Right lobe of liver (tissue), 4 donors: ENCODE measurements around the gene LRMDA.

ENCODE experiments used
- POLR2A ChIP-seq: fragments of 450-650 bp; IDR thresholded peaks from one replicate; pipeline ENCODE4 v1.6.1; 2017; ENCODE audit warnings: antibody characterized with exemption, mild to moderate bottlenecking
- TF ChIP-seq, protein P1 (sequence below), 4 donors: fragments of 200-600 bp in 3 of 4; fragments of 450-650 bp in 1 of 4; IDR thresholded peaks; one replicate each; pipeline versions ENCODE4 v1.5.1 to v1.8.0; 2016 to 2022; ENCODE audit warnings: antibody characterized with exemption in 4 of 4, mild to moderate bottlenecking in 2 of 4
- donor health status: DM: no; HTN: no; CAD: no.
- donor health status: DM: no; HTN: no; CAD: no.
- donor health status: DM: no; HTN: yes; CAD: no.

DNA sequence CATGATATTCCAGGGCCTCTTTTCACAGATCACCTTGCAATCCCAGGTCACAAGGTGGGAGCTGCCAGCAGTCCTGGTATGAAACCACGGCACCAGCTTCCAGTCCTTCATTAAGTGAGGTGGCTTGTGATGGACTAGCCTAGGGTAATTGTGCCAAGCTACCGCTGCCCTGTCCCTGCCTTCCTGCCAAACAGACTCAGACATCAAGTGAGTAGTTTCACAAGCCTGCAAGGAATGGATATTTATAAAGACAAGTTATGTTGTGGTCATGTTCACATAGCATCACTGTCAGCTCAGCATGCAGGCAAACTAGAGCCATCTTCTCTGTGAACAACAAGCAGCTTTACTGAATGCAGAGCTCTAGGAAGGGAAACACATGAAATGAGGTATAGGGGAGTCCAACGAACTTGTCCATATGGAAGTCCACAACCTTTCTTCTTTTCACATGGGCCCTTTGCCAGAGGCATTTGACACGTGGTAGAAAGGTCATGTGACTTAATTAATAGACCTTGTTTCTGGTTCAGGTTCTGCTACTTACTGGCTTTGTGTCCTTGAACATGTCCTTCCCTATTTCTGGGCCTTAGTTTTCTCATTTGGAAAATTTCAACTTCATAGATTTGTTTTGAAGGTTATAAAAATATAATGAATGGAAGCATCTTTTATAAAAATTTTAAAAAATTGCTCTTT is 1145.0 kb downstream of the LRMDA start:
- TF ChIP-seq, protein P1, sequence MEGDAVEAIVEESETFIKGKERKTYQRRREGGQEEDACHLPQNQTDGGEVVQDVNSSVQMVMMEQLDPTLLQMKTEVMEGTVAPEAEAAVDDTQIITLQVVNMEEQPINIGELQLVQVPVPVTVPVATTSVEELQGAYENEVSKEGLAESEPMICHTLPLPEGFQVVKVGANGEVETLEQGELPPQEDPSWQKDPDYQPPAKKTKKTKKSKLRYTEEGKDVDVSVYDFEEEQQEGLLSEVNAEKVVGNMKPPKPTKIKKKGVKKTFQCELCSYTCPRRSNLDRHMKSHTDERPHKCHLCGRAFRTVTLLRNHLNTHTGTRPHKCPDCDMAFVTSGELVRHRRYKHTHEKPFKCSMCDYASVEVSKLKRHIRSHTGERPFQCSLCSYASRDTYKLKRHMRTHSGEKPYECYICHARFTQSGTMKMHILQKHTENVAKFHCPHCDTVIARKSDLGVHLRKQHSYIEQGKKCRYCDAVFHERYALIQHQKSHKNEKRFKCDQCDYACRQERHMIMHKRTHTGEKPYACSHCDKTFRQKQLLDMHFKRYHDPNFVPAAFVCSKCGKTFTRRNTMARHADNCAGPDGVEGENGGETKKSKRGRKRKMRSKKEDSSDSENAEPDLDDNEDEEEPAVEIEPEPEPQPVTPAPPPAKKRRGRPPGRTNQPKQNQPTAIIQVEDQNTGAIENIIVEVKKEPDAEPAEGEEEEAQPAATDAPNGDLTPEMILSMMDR (IDR thresholded peaks at IDR 0.05): no peak
- TF ChIP-seq POLR2A: no peak
